Breast epithelium (tissue), 4 donors: ENCODE data around the gene CA10. TPM values are rescaled to one million over a fixed set of nuclear protein-coding genes. Genes with fewer than 3 reads are reported as not detected.

Source experiments
- DNase-seq, 2 donors: peaks; one replicate each; pipeline ENCODE4 v3.0.0-alpha.2; 2019; ENCODE audit warnings: low spot score in 2 of 2
- H3K27ac ChIP-seq, 2 donors: fragments of 200-600 bp; sonication (generic) in 1 of 2; one replicate each; pipeline ENCODE4 v1.5.1; 2016 to 2019; ENCODE audit warnings: mild to moderate bottlenecking in 1 of 2
- H3K27me3 ChIP-seq, 2 donors: fragments of 200-600 bp; sonication (generic) in 1 of 2; one replicate each; pipeline versions ENCODE4 v1.5.1 to v1.6.0; 2017 to 2019; ENCODE audit warnings: control low read depth in 1 of 2, mild to moderate bottlenecking in 1 of 2
- H3K36me3 ChIP-seq: fragments of 200-600 bp; one replicate; pipeline ENCODE4 v1.5.1; 2019
- H3K4me1 ChIP-seq, 2 donors: fragments of 200-600 bp; sonication (generic); one replicate each; pipeline ENCODE4 v1.5.1; 2016 to 2019; ENCODE audit warnings: control low read depth in 1 of 2
- H3K4me3 ChIP-seq, 3 donors: fragments of 200-600 bp; sonication (generic); 1 replicate in 2 of 3; 2 replicates in 1 of 3; pipeline ENCODE4 v1.5.1; 2016 to 2019; ENCODE audit warnings: mild to moderate bottlenecking in 3 of 3, moderate library complexity in 2 of 3
- H3K9me3 ChIP-seq, 2 donors: fragments of 200-600 bp; sonication (generic) in 1 of 2; one replicate each; pipeline ENCODE4 v1.5.1; 2016 to 2019; ENCODE audit warnings: control low read depth in 1 of 2
- POLR2A ChIP-seq: fragments of 450-650 bp; IDR thresholded peaks from one replicate; pipeline ENCODE4 v1.6.1; 2016; ENCODE audit warnings: antibody characterized with exemption, mild to moderate bottlenecking, moderate library complexity
- POLR2AphosphoS5 ChIP-seq, 3 donors: sonication (generic); formaldehyde crosslinking; IDR thresholded peaks; one replicate each; pipeline ENCODE4 v1.6.1; 2017; ENCODE audit warnings: antibody characterized with exemption in 3 of 3
- intact Hi-C: fragments of 100-400 bp; cut with DNase I; formaldehyde crosslinking; loops from one replicate; pipeline ENCODE4 v1.15.1; 2023; ENCODE audit warnings: low total_unique reads
- total RNA-seq, 3 donors: library from RNA; depleted of rRNA; stranded (reverse); fragments of >200 nt; gene quantifications; one replicate each; pipeline ENCODE4 v1.1.0, GENCODE V29; 2016
- TF ChIP-seq, protein P1 (sequence below), 3 donors: fragments of 450-650 bp; IDR thresholded peaks; one replicate each; pipeline ENCODE4 v1.5.1; 2016 to 2017; ENCODE audit warnings: antibody characterized with exemption in 3 of 3, mild to moderate bottlenecking in 3 of 3, moderate library complexity in 3 of 3

CA10 gene
- total RNA-seq, 3 donors from 2014 or later: not detected

DNA sequence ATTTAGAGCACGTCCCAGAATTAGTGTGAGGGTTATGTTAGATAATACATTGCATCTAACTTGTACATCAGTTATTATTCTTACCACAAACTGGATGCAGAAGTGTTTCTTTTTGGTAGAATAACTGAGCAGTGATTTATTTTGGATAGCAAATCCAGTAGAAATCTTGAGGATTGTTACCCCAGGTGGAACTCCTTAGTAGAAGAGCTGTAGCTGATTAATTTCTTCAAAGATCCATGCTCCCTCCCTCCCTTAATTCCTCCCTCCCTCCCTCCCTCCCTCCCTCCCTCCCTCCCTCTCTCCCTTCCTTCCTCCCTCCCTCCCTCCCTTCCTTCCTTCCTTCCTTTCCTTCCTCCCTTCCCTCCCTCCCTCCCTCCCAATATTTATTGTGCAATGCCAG, 337.7 kb downstream of the CA10 start:
- no peaks in the 10 kb centered on the region for H3K4me1 ChIP-seq
- H3K36me3 ChIP-seq: no peaks in the 10 kb centered on the region
- no peak for TF ChIP-seq POLR2A
- no peak for TF ChIP-seq POLR2AphosphoS5 (IDR thresholded peaks at IDR 0.05)
- TF ChIP-seq, protein P1, sequence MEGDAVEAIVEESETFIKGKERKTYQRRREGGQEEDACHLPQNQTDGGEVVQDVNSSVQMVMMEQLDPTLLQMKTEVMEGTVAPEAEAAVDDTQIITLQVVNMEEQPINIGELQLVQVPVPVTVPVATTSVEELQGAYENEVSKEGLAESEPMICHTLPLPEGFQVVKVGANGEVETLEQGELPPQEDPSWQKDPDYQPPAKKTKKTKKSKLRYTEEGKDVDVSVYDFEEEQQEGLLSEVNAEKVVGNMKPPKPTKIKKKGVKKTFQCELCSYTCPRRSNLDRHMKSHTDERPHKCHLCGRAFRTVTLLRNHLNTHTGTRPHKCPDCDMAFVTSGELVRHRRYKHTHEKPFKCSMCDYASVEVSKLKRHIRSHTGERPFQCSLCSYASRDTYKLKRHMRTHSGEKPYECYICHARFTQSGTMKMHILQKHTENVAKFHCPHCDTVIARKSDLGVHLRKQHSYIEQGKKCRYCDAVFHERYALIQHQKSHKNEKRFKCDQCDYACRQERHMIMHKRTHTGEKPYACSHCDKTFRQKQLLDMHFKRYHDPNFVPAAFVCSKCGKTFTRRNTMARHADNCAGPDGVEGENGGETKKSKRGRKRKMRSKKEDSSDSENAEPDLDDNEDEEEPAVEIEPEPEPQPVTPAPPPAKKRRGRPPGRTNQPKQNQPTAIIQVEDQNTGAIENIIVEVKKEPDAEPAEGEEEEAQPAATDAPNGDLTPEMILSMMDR (IDR thresholded peaks at IDR 0.05): no peak
- no peak overlapping the region for H3K4me3 ChIP-seq
- H3K9me3 ChIP-seq: no peaks in the 10 kb centered on the region
- no peaks in the 10 kb centered on the region for H3K27me3 ChIP-seq
- no peak for DNase-seq
- intact Hi-C loops: no loop called here
- H3K27ac ChIP-seq: no peak overlapping the region

DNA sequence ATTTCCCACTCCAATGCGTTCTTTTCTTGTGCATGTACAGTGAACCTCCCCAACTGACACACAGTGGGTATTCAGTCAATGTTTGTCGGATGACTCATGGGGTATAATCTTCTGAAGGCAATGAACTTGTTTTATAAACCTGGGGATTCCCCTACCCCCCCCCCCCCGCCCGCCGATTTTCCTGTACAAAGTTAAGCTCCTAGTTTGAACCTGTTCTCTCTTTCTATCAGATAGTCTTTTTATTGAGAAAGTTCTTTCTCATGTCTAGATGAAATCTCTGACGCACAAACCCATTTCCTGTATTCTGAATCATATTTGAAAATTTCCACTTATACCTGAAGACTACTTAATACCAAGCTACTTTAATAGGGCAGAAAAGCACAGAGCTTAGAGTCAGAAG, 338.3 kb downstream of the CA10 start:
- no peak overlapping the region for H3K4me3 ChIP-seq
- no peak for DNase-seq
- intact Hi-C loops: no loop called here
- no peaks in the 10 kb centered on the region for H3K4me1 ChIP-seq
- H3K9me3 ChIP-seq: no peaks in the 10 kb centered on the region
- no peaks in the 10 kb centered on the region for H3K27me3 ChIP-seq
- H3K36me3 ChIP-seq: no peaks in the 10 kb centered on the region
- TF ChIP-seq POLR2A: no peak
- no peak for TF ChIP-seq POLR2AphosphoS5 (IDR thresholded peaks at IDR 0.05)
- TF ChIP-seq, protein P1 (IDR thresholded peaks at IDR 0.05): no peak
- H3K27ac ChIP-seq: no peak overlapping the region

DNA sequence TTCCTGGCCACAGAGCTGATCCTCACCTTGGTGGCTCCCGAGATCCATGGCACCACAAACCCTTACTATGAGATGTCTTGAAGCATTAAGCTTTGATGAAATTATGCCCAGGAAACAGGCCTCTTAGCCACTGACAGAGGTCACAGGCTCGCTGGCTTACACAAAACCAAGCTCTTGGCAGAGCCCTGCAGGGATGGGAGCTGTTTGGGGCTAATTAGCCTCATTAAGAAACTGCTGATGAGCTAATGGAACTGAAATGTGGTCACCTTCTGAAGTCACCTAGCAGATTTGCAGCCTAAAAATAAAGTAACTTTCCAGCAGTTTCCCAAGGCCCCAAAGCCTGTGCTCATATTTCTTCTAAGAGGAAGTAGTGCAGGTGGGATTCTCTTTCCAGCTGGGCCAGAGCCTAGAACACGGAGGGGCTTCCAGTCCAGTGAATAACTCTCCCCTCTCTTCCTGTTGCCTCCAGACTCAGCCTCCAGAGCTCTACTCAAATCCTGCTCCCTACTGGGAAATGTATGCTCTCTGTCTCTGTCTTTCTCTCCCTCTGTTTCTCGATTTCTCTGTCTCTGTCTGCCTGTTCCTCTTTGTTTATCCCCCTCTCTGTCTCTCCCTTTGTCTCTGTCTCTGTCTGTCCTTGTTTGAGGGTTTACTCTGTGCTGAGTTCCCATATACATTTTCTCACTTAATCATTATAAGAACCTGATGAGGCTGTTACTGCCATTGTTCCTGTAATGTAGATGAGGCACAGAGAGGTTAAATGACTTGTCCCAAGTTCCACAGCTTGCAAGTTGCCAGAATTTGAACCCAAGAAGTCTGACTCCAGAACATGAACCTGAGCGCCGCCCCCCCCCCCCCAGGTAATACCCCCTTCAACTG, 338.9 kb downstream of the CA10 start:
- no peak overlapping the region for H3K27ac ChIP-seq
- intact Hi-C loops: no loop called here
- no peaks in the 10 kb centered on the region for H3K36me3 ChIP-seq
- H3K4me3 ChIP-seq: no peak overlapping the region
- no peak for DNase-seq
- no peaks in the 10 kb centered on the region for H3K27me3 ChIP-seq
- TF ChIP-seq POLR2AphosphoS5 (IDR thresholded peaks at IDR 0.05) (no peak), POLR2A (no peak)
- TF ChIP-seq, protein P1 (IDR thresholded peaks at IDR 0.05): no peak
- no peaks in the 10 kb centered on the region for H3K9me3 ChIP-seq
- no peaks in the 10 kb centered on the region for H3K4me1 ChIP-seq

DNA sequence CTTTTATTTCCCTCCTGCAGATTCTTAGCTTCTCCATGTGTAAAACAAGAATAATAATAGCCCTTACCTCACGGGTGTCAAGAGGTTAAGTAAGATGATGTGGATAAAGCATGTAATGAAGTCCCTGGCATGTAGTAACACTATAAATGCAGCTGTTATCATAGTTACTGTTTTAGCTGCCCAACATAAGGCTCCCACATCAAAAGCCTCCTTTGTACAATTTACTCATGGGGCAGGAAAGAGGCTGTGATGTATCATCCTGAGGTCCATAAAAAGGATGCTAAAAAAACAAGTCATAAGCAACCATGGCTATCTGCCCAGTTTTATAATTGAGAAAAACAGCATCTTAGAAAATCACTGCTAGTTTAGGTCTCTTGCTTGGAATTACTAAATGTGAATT, 339.7 kb downstream of the CA10 start:
- Histone ChIP-seq H3K36me3 (no peaks in the 10 kb centered on the region), H3K4me3 (no peak overlapping the region), H3K4me1 (no peaks in the 10 kb centered on the region), H3K9me3 (no peaks in the 10 kb centered on the region), H3K27me3 (no peaks in the 10 kb centered on the region), H3K27ac (no peak overlapping the region)
- DNase-seq: no peak
- no peak for TF ChIP-seq POLR2A
- no peak for TF ChIP-seq POLR2AphosphoS5 (IDR thresholded peaks at IDR 0.05)
- TF ChIP-seq, protein P1 (IDR thresholded peaks at IDR 0.05): no peak
- intact Hi-C loops: no loop called here

DNA sequence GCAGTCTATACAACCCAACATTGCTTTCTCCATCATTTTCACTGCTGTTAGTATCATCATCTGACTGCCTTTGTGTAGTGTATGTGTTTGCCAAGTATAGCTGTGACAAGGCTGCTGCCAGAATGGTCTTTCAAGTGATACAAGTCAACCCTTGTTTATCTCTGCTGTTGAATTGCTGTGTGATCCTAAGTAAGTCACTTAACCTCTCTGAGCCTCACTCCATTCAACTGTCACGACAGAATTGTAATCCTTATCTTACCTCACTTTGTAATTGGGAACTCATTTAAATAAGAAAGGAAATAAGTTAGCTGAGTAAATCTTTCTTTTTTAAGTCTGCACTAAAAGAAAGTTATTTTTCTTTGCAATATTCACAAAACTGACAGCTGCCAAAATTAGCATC, 340.6 kb downstream of the CA10 start:
- no peak overlapping the region for H3K4me3 ChIP-seq
- TF ChIP-seq, protein P1 (IDR thresholded peaks at IDR 0.05): no peak
- no peak for TF ChIP-seq POLR2A
- TF ChIP-seq POLR2AphosphoS5 (IDR thresholded peaks at IDR 0.05): no peak
- intact Hi-C loops: no loop called here

More for the DNA sequence above, 340.6 kb downstream of the CA10 start:
- Histone ChIP-seq H3K27ac (no peak overlapping the region), H3K4me1 (no peaks in the 10 kb centered on the region), H3K36me3 (no peaks in the 10 kb centered on the region), H3K9me3 (no peaks in the 10 kb centered on the region), H3K27me3 (no peaks in the 10 kb centered on the region)
- DNase-seq: no peak
